HepG2 (cell line): ENCODE measurements around the gene MAJIN. TPM values are rescaled to one million over a fixed set of nuclear protein-coding genes. Genes with fewer than 3 reads are reported as not detected.
A peak's percentile ranks its signal among the peaks of the same experiment; 100 is the strongest.

ENCODE experiments used
- ATAC-seq: fragments of 200-7000 bp; cut with Tn5 transposase; 3 replicates; pipeline ENCODE4 v1.9.1; 2020; ENCODE audit warnings: mild to moderate bottlenecking, moderate library complexity
- BruUV-seq: library from RNA; stranded (reverse); fragments of 400-500 nt; replicated peaks from 2 replicates; lab custom pipeline; 2021; lab: Mats Ljungman, UMichigan
- CTCF ChIA-PET: fragments of 300-600 bp; formaldehyde crosslinking; extraction: SDS; loops from one replicate; lab custom pipeline; 2021; ENCODE audit warnings: low total read pairs, inconsistent platforms, low intra/inter-chr PET ratio; lab: Yijun Ruan, JAX
- POLR2A ChIA-PET: fragments of 350-600 bp; sonication (Branson Sonifier 250); formaldehyde crosslinking; loops from one replicate; lab custom pipeline; 2020; ENCODE audit warnings: antibody characterized with exemption, inconsistent platforms; lab: Yijun Ruan, JAX
- DNase-seq: peaks from one replicate; pipeline ENCODE4 v3.0.0-alpha.2; 2015; ENCODE audit warnings: low spot score
- FAIRE-seq: peaks from 3 replicates; lab custom pipeline; 2011; peaks lifted over from hg19 to GRCh38; lab: Jason Lieb, UNC
- H2AFZ ChIP-seq: one replicate; pipeline ENCODE4 v1.6.1; 2011; ENCODE audit warnings: low read length, inconsistent platforms
- H3K27ac ChIP-seq: fragments of 300-600 bp; 3 replicates; pipeline ENCODE4 v1.8.0; 2011; ENCODE audit warnings: mixed run types, mild to moderate bottlenecking, mixed read lengths, low read length, inconsistent platforms; ENCODE audit not compliant: insufficient read depth; ENCODE audit errors: extremely low read length
- H3K27me3 ChIP-seq, 2 experiments: fragments of 200-600 bp in 1 of 2; 2 replicates in 1 of 2; 3 replicates in 1 of 2; pipeline versions ENCODE4 v1.6.0 to v1.8.0; 2011; ENCODE audit warnings: low read length in 2 of 2, mild to moderate bottlenecking in 2 of 2, moderate library complexity in 2 of 2, inconsistent platforms in 1 of 2; ENCODE audit not compliant: insufficient read depth in 2 of 2, control insufficient read depth in 1 of 2
- H3K36me3 ChIP-seq, 2 experiments: fragments of 200-600 bp in 1 of 2; replicated peaks in 1 of 2; 2 replicates in 1 of 2; 3 replicates in 1 of 2; pipeline versions ENCODE4 v1.5.1 to v1.8.0; 2011; ENCODE audit warnings: low read length in 2 of 2, inconsistent platforms in 1 of 2; ENCODE audit not compliant: insufficient read depth in 2 of 2, control insufficient read depth in 1 of 2
- H3K4me1 ChIP-seq: 2 replicates; pipeline ENCODE4 v1.5.1; 2012; ENCODE audit warnings: low read length, inconsistent platforms; ENCODE audit not compliant: insufficient read depth
- H3K4me2 ChIP-seq: 2 replicates; pipeline ENCODE4 v1.6.0; 2011; ENCODE audit warnings: low read depth, low read length, inconsistent platforms
- H3K4me3 ChIP-seq, 3 experiments: fragments of 200-600 bp in 1 of 3; sonication (generic), shearing (Covaris generic) in 1 of 3; replicated peaks in 1 of 3; 2 replicates each; pipeline ENCODE4 v1.5.1; 2011 to 2016; ENCODE audit warnings: low read length in 3 of 3, inconsistent platforms in 2 of 3, low read depth in 2 of 3, mild to moderate bottlenecking in 2 of 3, control low read depth in 1 of 3, mixed read lengths in 1 of 3; ENCODE audit not compliant: insufficient read depth in 1 of 3
- H3K79me2 ChIP-seq: one replicate; pipeline ENCODE4 v1.6.1; 2011; ENCODE audit warnings: low read length, inconsistent platforms; ENCODE audit not compliant: insufficient read depth
- H3K9ac ChIP-seq: 2 replicates; pipeline ENCODE4 v1.6.0; 2011; ENCODE audit warnings: mild to moderate bottlenecking, low read depth, low read length, inconsistent platforms; ENCODE audit not compliant: insufficient read depth
- H3K9me3 ChIP-seq: 2 replicates; pipeline ENCODE4 v1.5.1; 2012; ENCODE audit warnings: mild to moderate bottlenecking, low read length
- H4K20me1 ChIP-seq: 2 replicates; pipeline ENCODE4 v1.6.0; 2011; ENCODE audit warnings: inconsistent platforms, mild to moderate bottlenecking, low read length, moderate library complexity; ENCODE audit not compliant: insufficient read depth
- ATRX ChIP-seq: sonication (generic); formaldehyde crosslinking; IDR thresholded peaks from 2 replicates; pipeline ENCODE4 v1.4.0; 2020; ENCODE audit warnings: missing genetic modification reagents, borderline replicate concordance
- EZH2 ChIP-seq: conservative IDR thresholded peaks from 2 replicates; pipeline ENCODE4 v1.6.1; 2012; ENCODE audit warnings: mild to moderate bottlenecking, low read depth, low read length, moderate library complexity
- MIER2 ChIP-seq: IDR thresholded peaks from 2 replicates; pipeline ENCODE4 v1.6.1; 2016; ENCODE audit warnings: missing biosample characterization, missing genetic modification reagents
- NCOA1 ChIP-seq: sonication (generic); formaldehyde crosslinking; IDR thresholded peaks from 2 replicates; pipeline ENCODE4 v1.9.0; 2021; ENCODE audit warnings: missing genetic modification reagents
- NONO ChIP-seq, 2 experiments: fragments of 450-650 bp in 1 of 2; sonication (generic) in 1 of 2; formaldehyde crosslinking in 1 of 2; IDR thresholded peaks in 1 of 2; conservative IDR thresholded peaks in 1 of 2; 2 replicates each; pipeline versions ENCODE4 v1.6.1 to v1.8.0; 2017 to 2022; ENCODE audit warnings: mild to moderate bottlenecking in 1 of 2, missing genetic modification reagents in 1 of 2, moderate library complexity in 1 of 2
- RBFOX2 ChIP-seq: fragments of 200-400 bp; formaldehyde crosslinking; IDR thresholded peaks from 2 replicates; pipeline ENCODE4 v1.6.1; 2017; ENCODE audit warnings: low read depth, mild to moderate bottlenecking, low read length
- ZKSCAN1 ChIP-seq: fragments of 150-350 bp; IDR thresholded peaks from 2 replicates; pipeline ENCODE4 v1.6.1; 2014; ENCODE audit warnings: low read length
- ZNF138 ChIP-seq: sonication (generic); formaldehyde crosslinking; IDR thresholded peaks from 2 replicates; pipeline ENCODE4 v1.5.0; 2020; ENCODE audit warnings: mild to moderate bottlenecking, low read depth, missing genetic modification reagents
- ZNF224 ChIP-seq: sonication (generic); formaldehyde crosslinking; IDR thresholded peaks from 2 replicates; pipeline ENCODE4 v1.5.0; 2020; ENCODE audit warnings: mild to moderate bottlenecking, missing genetic modification reagents
- ZNF24 ChIP-seq: fragments of 450-650 bp; IDR thresholded peaks from 2 replicates; pipeline ENCODE4 v1.6.1; 2017; ENCODE audit warnings: antibody characterized with exemption, mild to moderate bottlenecking
- ZNF503 ChIP-seq: sonication (generic); formaldehyde crosslinking; IDR thresholded peaks from 2 replicates; pipeline ENCODE4 v1.4.0; 2020; ENCODE audit warnings: missing genetic modification reagents
- ZNF513 ChIP-seq: sonication (generic); formaldehyde crosslinking; conservative IDR thresholded peaks from 2 replicates; pipeline ENCODE4 v1.5.0; 2020; ENCODE audit warnings: missing genetic modification reagents
- ZNF576 ChIP-seq: sonication (generic); formaldehyde crosslinking; IDR thresholded peaks from 2 replicates; pipeline ENCODE4 v1.4.0; 2020; ENCODE audit warnings: mild to moderate bottlenecking, missing genetic modification reagents
- ZNF660 ChIP-seq: sonication (generic); formaldehyde crosslinking; IDR thresholded peaks from 2 replicates; pipeline ENCODE4 v1.5.1; 2020; ENCODE audit warnings: mild to moderate bottlenecking, low read depth, missing genetic modification reagents, borderline replicate concordance
- ZNF740 ChIP-seq: sonication (generic); formaldehyde crosslinking; IDR thresholded peaks from 2 replicates; pipeline ENCODE4 v1.4.0; 2020; ENCODE audit warnings: missing genetic modification reagents
- WGBS: methylation state at CpG from one replicate; pipeline ENCODE4 v1.1.6; 2017; ENCODE audit warnings: low lambda C conversion rate; 5-methylcytosine and 5-hydroxymethylcytosine counted together
- in situ Hi-C: cut with HindIII; loops from 2 replicates; pipeline ENCODE4 v1.10.0; 2017; ENCODE audit warnings: low pct_unique_long_range_greater_than_20kb; ENCODE audit not compliant: extremely low pct_ligation_motif_present
- intact Hi-C: fragments of 100-400 bp; cut with micrococcal nuclease; formaldehyde crosslinking; loops from one replicate; pipeline ENCODE4 v1.10.0; 2022; ENCODE audit not compliant: unreplicated experiment
- polyA plus RNA-seq, 8 experiments: library from polyadenylated mRNA; depleted of rRNA in 3 of 8; stranded (reverse) in 7 of 8; unstranded in 1 of 8; fragments of >200 nt; fragmentation: Illumina TruSeq in 4 of 8; extraction: Trizol in 4 of 8; gene quantifications; 2 replicates each; pipeline versions ENCODE4 v1.2.1 to v1.2.3, GENCODE V29; 2011 to 2016; ENCODE audit warnings: low read depth in 4 of 8, missing spikeins in 1 of 8, mixed read lengths in 1 of 8; ENCODE audit not compliant: insufficient read depth in 1 of 8
- total RNA-seq, 5 experiments: library from RNA; depleted of rRNA; stranded (reverse); fragments of >200 nt; fragmentation: Illumina TruSeq; extraction: Trizol; gene quantifications; 2 replicates each; pipeline ENCODE4 v1.2.3, GENCODE V29; 2016; ENCODE audit warnings: low read depth in 1 of 5

MAJIN gene
- total and polyA plus RNA-seq, 2 of the 13 experiments (the other 11 are each of a cell fraction or from before 2014, with no cell fraction given) = not detected

- ChIA-PET CTCF (no interaction called here), POLR2A (no interaction called here)
- Histone ChIP-seq H2AFZ (no peak overlapping the region), H3K9me3 (no peaks in the 10 kb centered on the region), H3K4me1 (peaks cover 13% of the 10 kb centered on the region), H3K27ac (no peak overlapping the region), H3K4me2 (no peak overlapping the region), H3K36me3 (peaks cover 23 to 29% of the 10 kb centered on the region in 2 experiments; a peak in 4 of 5 replicates), H3K4me3 (no peak overlapping the region), H3K79me2 (no peaks in the 10 kb centered on the region), H4K20me1 (no peaks in the 10 kb centered on the region), H3K27me3 (no peaks in the 10 kb centered on the region), H3K9ac (no peak overlapping the region)
- ATAC-seq (no peak), DNase-seq (no peak), FAIRE-seq (no peak)
- WGBS = 97% methylated on average over 10 of the region's 19 CpGs
- intact Hi-C loops = no loop called here
- no TSS peak for BruUV-seq
- no peak for TF ChIP-seq ZNF24
- 0 out of 2 replicates have a peak, but pooled peaks have one; percentile 29 for TF ChIP-seq RBFOX2
- in situ Hi-C loops = no loop called here
Observed at GRCh38 chr11:64898541-64898940, 73.4 kb downstream of the MAJIN start.

GRCh38 chr11:64898076-64898445, 73.8 kb downstream of the MAJIN start:
- BruUV-seq = no TSS peak
- H3K4me3 ChIP-seq = no peak overlapping the region
- peaks cover 2% of the 10 kb centered on the region for H3K79me2 ChIP-seq
- ChIA-PET CTCF (no interaction called here), POLR2A (no interaction called here)
- ATAC-seq (no peak), DNase-seq (no peak), FAIRE-seq (no peak)
- H3K4me2 ChIP-seq = no peak overlapping the region
- no peaks in the 10 kb centered on the region for H3K9me3 ChIP-seq
- H3K27ac ChIP-seq = no peak overlapping the region
- peaks cover 14% of the 10 kb centered on the region for H3K4me1 ChIP-seq
- intact Hi-C loops = no loop called here
- peaks cover 20 to 27% of the 10 kb centered on the region in 2 experiments; a peak in 4 of 5 replicates for H3K36me3 ChIP-seq
- in situ Hi-C loops = no loop called here
- no peak overlapping the region for H2AFZ ChIP-seq
- H3K27me3 ChIP-seq = no peaks in the 10 kb centered on the region; a peak in 1 of 5 replicates
- H3K9ac ChIP-seq = no peak overlapping the region
- no peaks in the 10 kb centered on the region for H4K20me1 ChIP-seq
- 95% methylated on average over 7 of the region's 9 CpGs for WGBS
- no peak for TF ChIP-seq ZNF503 (CRISPR knock-in tag)
- no peak for TF ChIP-seq EZH2
- no peak for TF ChIP-seq ZNF740 (CRISPR knock-in tag)
- no peak for TF ChIP-seq ATRX (CRISPR knock-in tag)
- TF ChIP-seq ZKSCAN1 = no peak
- no peak for TF ChIP-seq ZNF138 (CRISPR knock-in tag)
- no peak for TF ChIP-seq ZNF660 (CRISPR knock-in tag)
- no peak for TF ChIP-seq ZNF576 (CRISPR knock-in tag)
- TF ChIP-seq MIER2 (CRISPR knock-in tag) = no peak
- no peak for TF ChIP-seq ZNF224
- TF ChIP-seq ZNF513 (CRISPR knock-in tag) = no peak
- no peak for TF ChIP-seq NCOA1 (CRISPR knock-in tag)
- TF ChIP-seq NONO (IDR thresholded peaks at IDR 0.05) = no peak
- TF ChIP-seq NONO (CRISPR knock-in tag; conservative IDR thresholded peaks at IDR 0.05) = no peak
